NB4 (cell line): ENCODE measurements around the gene CISD2.

Source experiments
- POLR2A ChIP-seq: IDR thresholded peaks from 2 replicates; pipeline ENCODE4 v1.6.1; 2011; ENCODE audit warnings: mild to moderate bottlenecking; ENCODE audit not compliant: insufficient read length; ENCODE audit errors: extremely low read depth
- TF ChIP-seq, protein P1 (sequence below): IDR thresholded peaks from one replicate; pipeline ENCODE4 v1.5.1; 2012; ENCODE audit warnings: low read depth, low read length

GRCh38 chr4:102819588-102820365 lies 49.0 kb upstream of the CISD2 start:
- TF ChIP-seq, protein P1, sequence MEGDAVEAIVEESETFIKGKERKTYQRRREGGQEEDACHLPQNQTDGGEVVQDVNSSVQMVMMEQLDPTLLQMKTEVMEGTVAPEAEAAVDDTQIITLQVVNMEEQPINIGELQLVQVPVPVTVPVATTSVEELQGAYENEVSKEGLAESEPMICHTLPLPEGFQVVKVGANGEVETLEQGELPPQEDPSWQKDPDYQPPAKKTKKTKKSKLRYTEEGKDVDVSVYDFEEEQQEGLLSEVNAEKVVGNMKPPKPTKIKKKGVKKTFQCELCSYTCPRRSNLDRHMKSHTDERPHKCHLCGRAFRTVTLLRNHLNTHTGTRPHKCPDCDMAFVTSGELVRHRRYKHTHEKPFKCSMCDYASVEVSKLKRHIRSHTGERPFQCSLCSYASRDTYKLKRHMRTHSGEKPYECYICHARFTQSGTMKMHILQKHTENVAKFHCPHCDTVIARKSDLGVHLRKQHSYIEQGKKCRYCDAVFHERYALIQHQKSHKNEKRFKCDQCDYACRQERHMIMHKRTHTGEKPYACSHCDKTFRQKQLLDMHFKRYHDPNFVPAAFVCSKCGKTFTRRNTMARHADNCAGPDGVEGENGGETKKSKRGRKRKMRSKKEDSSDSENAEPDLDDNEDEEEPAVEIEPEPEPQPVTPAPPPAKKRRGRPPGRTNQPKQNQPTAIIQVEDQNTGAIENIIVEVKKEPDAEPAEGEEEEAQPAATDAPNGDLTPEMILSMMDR, result no peak
- TF ChIP-seq POLR2A, result no peak
